HG02763 (cell line): Measurements from ENCODE around the gene EFCAB5.
"Not testable (repeated sequence)": the region's sequence is repeated elsewhere in the genome, so short reads cannot be mapped to it uniquely, and the experiment has no call there.

Experiments used
- ATAC-seq: cut with Tn5 transposase; IDR thresholded peaks from one replicate; pipeline ENCODE4 v1.9.1; 2021; ENCODE audit warnings: mild to moderate bottlenecking, moderate library complexity; ENCODE audit not compliant: unreplicated experiment

The EFCAB5 gene

DNA sequence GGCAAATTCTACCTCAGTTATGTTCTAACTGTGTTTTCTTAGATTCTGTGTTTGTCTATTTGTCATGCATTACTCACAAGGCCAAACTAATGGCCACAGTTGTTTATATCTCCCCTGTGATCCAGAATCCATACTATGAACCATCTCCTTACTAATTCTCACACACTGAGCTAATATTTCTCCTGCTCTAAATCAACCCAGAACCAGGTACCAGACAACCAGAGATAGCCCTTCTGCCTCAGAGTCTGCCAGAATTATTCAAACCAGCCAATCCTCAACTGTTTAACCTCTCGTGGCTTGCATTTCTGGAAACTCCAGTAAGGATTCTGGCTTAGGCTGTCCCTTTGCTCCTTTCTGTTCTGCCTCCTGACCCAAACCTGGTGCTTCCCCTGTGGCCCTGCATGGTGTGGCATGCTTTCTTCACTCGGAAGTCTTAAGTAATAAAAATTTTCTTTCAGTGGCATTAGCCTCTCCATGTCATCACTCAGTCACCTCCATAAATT lies 59.4 kb downstream of the EFCAB5 start:
- no peak for ATAC-seq

DNA sequence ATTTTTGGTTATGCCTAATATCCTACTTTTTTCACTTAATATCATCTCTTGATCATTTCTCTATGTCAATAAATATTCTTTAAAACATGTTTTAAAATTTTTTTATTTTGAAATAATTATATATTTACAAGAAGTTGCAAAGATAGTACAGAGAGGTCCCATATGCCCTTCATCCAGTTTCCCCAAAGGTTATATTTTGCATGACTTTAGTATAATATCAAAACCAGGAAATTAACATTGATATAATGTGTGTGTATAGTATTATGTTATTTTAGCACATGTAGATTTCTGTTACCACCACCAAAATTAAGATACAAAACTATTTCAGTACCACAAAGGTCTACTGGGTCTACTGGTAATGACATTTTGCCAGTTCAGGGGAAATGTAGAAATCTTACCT lies 60.7 kb downstream of the EFCAB5 start:
- ATAC-seq = no peak

- ATAC-seq = no peak
Observed at GRCh38 chr17:30005709-30006320, 64.4 kb downstream of the EFCAB5 start.

DNA sequence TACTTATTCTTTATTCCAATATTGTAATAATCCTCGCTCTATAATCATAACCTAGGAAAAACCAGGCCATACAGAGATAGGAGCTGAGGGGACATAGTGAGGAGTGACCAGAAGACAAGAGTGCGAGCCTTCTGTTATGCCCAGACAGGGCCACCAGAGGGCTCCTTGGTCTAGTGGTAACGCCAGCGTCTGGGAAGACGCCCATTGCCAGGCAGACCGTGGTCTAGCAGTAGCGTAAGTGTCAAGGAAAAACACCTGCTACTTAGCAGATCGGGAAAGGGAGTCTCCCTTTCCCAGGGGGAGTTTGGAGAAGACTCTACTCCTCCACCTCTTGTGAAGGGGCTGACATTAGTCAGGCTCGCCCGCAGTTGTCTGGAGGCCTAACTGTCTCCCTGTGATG lies 70.5 kb downstream of the EFCAB5 start:
- ATAC-seq = not testable (repeated sequence)

- ATAC-seq = no peak
Observed at GRCh38 chr17:30021708-30022317, 80.4 kb downstream of the EFCAB5 start.

- ATAC-seq = not testable (repeated sequence)
Observed at GRCh38 chr17:30025325-30025724, 83.9 kb downstream of the EFCAB5 start.

- ATAC-seq = no peak
Observed at GRCh38 chr17:30027676-30028075, 86.2 kb downstream of the EFCAB5 start.

DNA sequence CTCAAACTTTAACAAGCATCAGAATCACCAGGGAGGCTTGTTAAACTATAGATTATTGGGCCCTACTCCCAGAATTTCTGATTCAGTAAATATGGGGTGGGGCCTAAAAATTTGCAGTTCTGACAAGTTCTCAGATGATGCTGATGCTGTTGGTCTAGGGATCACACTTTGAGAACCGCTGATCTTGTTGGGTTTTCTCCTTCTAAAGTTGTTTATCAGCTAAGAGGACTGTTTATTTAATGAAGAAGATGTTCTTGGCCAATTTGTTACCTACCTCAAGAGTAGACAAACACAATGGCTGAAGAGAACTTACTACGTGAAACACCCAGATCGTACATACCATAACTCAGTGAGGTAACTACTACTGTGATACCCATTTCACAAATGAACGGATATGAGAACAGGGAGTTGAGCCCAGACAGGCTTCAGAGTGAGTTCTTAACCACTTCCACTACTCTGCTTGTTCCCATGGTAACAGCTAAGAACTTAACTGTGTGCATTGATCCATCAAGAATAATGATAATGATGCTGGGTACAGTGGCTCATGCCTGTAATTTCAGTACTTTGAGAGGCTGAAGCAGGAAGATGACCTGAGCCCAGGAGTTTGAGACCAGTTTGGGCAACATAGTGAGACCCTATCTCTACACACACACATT lies 89.9 kb downstream of the EFCAB5 start:
- no peak for ATAC-seq

DNA sequence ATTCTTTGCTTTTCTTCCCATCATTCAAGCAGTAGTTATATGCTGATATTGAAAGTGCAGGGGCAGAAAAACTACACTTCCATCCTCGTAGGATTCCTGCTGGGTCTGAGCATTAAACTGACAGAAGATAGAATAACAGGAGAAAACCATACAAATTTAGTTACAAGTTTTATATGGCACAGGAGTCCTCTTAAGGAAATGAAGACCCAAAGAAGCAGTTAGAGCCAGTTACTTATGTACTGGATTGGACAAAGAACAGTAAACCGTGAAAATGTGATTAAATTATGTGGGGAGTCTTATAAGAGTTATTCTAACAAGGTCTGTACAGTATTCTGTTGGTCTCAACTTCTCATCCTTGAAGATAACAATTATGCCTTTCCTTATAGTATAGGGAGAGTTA lies 93.9 kb downstream of the EFCAB5 start:
- no peak for ATAC-seq

- not testable (repeated sequence) for ATAC-seq
Observed at GRCh38 chr17:30040719-30041518, 99.5 kb downstream of the EFCAB5 start.

DNA sequence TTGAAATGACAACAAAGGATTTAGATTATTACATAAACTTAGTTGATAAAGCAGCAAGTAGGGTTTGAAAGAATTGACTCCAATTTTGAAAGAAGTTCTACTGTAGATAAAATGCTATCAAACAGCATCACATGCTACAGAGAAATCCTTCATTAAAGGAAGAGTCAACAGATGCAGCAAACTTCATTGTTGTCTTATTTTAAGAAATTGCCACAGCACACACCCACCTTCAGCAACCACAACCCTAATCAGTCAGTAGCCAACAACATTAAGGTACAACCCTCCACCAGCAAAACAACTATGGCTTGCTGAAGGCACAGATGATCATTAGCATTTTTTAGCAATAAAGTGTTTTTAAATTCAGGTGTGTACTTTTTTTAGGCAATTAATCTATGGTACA lies 100.1 kb downstream of the EFCAB5 start:
- ATAC-seq = no peak

DNA sequence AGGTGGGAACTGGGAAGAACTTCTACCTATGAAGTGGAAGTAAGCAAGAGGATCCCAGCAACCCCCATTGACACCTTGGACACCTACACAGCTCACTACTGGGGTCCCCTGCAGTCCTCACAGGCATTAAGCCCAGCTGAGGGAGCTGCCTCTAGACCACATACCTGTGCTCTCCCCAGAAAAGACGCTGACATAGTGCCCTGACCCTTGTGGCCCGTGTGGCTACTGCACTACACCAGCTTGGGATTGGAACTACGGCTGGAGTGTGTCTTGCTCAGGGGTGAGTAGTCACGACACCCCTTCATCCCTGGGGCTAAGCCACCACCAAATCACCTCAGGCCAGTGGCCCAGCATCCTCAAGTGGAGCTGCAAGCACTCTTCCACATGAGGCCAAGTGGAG lies 120.9 kb downstream of the EFCAB5 start:
- ATAC-seq = no peak

DNA sequence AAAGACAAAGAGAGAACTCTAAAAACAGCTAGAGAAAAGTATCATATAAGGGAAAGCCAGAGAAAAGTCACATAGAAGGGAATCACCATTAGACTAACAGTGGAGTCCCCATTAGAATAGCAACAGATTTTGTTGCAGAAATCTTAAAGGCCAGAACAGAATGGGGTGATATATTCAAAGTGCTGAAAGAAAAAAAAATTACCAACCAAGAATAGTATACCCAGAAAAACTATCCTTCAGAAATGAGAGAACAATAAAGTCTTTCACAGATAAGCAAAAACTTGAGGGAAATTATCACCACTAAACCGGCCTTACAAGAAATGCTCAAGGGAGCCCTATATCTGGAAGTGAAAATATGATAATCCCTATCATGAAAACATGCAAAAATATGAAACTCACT lies 123.3 kb downstream of the EFCAB5 start:
- ATAC-seq = no peak

GRCh38 chr17:30068465-30068864 lies 127.0 kb downstream of the EFCAB5 start:
- ATAC-seq = no peak

DNA sequence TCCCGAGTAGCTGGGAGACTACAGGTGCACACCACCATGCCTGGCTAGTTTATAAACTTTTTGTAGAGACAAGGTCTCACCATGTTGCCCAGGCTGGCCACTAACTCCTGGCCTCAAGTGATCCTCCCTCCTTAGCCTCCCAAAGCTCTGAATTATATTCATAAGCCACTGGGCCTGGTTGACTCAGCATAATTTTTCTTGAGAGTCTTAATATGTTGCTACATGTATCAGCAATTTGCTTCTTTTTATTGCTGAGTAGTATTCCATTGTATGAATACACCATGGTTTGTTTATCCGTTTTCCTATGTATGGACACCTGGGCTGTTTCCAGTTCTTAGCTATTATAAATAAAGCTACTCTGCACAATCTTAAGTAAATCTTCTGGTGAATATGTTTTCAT lies 132.8 kb downstream of the EFCAB5 start:
- ATAC-seq = no peak

- ATAC-seq = no peak
Observed at GRCh38 chr17:30074730-30075129, 133.3 kb downstream of the EFCAB5 start.

- no peak for ATAC-seq
Observed at GRCh38 chr17:30082773-30083172, 141.3 kb downstream of the EFCAB5 start.

- no peak for ATAC-seq
Observed at GRCh38 chr17:30084788-30085187, 143.4 kb downstream of the EFCAB5 start.

- ATAC-seq = no peak
Observed at GRCh38 chr17:30086896-30087295, 145.5 kb downstream of the EFCAB5 start.

DNA sequence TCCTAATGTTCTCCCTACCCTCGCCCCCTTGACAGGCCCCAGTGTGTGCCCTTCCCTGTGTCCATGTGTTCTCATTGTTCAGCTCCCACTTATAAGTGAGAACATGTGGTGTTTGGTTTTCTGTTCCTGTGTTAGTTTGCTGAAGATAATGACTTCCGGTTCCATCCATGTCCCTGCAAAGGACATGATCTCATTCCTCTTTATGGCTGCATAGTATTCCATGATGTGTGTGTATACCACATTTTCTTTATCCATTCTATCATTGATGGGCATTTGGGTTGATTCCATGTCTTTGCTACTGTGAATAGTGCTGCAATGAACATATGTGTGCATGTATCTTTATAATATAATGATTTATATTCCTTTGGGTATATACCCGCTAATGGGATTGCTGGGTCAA lies 146.0 kb downstream of the EFCAB5 start:
- ATAC-seq = not testable (repeated sequence)

DNA sequence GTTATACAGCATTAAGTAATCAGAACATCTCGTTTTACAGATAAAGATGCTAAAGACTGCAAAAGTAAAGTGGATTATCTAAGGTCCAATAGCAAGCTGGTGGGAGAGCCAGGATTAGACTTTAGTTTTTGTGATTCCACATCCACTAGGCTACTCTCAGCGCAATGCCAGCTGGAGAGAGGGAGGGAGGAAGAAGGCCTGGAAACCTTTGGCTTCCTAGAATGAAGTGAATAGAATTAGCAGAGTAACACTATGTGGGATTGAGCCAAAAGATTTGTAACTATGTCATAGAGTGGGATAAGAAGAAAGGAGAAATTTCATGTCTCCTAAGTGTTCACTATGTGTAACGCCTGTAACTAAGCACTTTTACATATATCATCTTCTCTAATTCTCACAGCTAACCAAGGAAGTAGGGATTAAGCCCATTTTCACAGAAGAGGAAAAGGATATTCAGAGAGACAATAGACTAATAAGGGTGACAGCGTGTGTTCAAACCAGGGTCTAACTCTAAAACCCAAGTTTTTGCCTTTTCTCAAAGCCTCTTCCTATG lies 149.8 kb downstream of the EFCAB5 start:
- ATAC-seq = no peak
